DLD1 (cell line): Measurements from ENCODE around the gene CD300LD.

Source experiments
- in situ Hi-C: cut with HindIII; loops from 2 replicates; pipeline ENCODE4 v1.10.0; 2017; ENCODE audit warnings: low sequenced_read_pairs

Gene CD300LD

GRCh38 chr17:74607221-74607620 lies 15.1 kb upstream of the CD300LD start:
- in situ Hi-C loops: no loop called here

GRCh38 chr17:74606050-74606449 lies 14.0 kb upstream of the CD300LD start:
- in situ Hi-C loops: no loop called here

- in situ Hi-C loops: no loop called here
These were observed 13.3 kb upstream of the CD300LD start for GRCh38 chr17:74605361-74605760.

GRCh38 chr17:74604761-74605160 lies 12.7 kb upstream of the CD300LD start:
- in situ Hi-C loops: no loop called here

- in situ Hi-C loops: no loop called here
These were observed 12.1 kb upstream of the CD300LD start for GRCh38 chr17:74604200-74604599.

GRCh38 chr17:74603746-74604145 lies 11.7 kb upstream of the CD300LD start:
- in situ Hi-C loops: no loop called here

- in situ Hi-C loops: no loop called here
These were observed 11.1 kb upstream of the CD300LD start for GRCh38 chr17:74603037-74603635.

- in situ Hi-C loops: no loop called here
These were observed 10.0 kb upstream of the CD300LD start for GRCh38 chr17:74601944-74602572.

- in situ Hi-C loops: loop anchor here (10.0 kb wide), 1 partner anchor 125 kb away; no protein-coding TSS in a partner anchor
These were observed 7.4 kb upstream of the CD300LD start for GRCh38 chr17:74599448-74599939.

- in situ Hi-C loops: loop anchor here (10.0 kb wide), 1 partner anchor 124 kb away; no protein-coding TSS in a partner anchor
These were observed 6.9 kb upstream of the CD300LD start for GRCh38 chr17:74599023-74599399.

GRCh38 chr17:74598346-74599022 lies 6.4 kb upstream of the CD300LD start:
- in situ Hi-C loops: loop anchor here (10.0 kb wide), 1 partner anchor 124 kb away; no protein-coding TSS in a partner anchor

GRCh38 chr17:74597069-74597790 lies 5.1 kb upstream of the CD300LD start:
- in situ Hi-C loops: loop anchor here (10.0 kb wide), 1 partner anchor 122 kb away; no protein-coding TSS in a partner anchor

GRCh38 chr17:74595037-74595750 lies 3.1 kb upstream of the CD300LD start:
- in situ Hi-C loops: loop anchor here (10.0 kb wide), 1 partner anchor 120 kb away; no protein-coding TSS in a partner anchor

GRCh38 chr17:74591503-74591902 lies 580 bp downstream of the CD300LD start:
- in situ Hi-C loops: loop anchor here (10.0 kb wide), 1 partner anchor 117 kb away; no protein-coding TSS in a partner anchor

GRCh38 chr17:74585711-74586110 lies 6.4 kb downstream of the CD300LD start:
- in situ Hi-C loops: no loop called here

- in situ Hi-C loops: no loop called here
These were observed 7.6 kb downstream of the CD300LD start for GRCh38 chr17:74584292-74585060.

- in situ Hi-C loops: no loop called here
These were observed 9.4 kb downstream of the CD300LD start for GRCh38 chr17:74582633-74583032.

- in situ Hi-C loops: no loop called here
These were observed 12.2 kb downstream of the CD300LD start for GRCh38 chr17:74579900-74580299.

GRCh38 chr17:74578979-74579378 lies 13.1 kb downstream of the CD300LD start:
- in situ Hi-C loops: no loop called here
